GM12892 (cell line): ENCODE results near the gene URI1.

Experiments
- POLR2A ChIP-seq: IDR thresholded peaks from 2 replicates; pipeline ENCODE4 v1.6.1; 2011; ENCODE audit warnings: low read depth, low read length, control low read depth
- POLR2AphosphoS5 ChIP-seq: IDR thresholded peaks from 2 replicates; pipeline ENCODE4 v1.6.1; 2011; ENCODE audit warnings: low read depth, low read length, control low read depth
- TAF1 ChIP-seq: IDR thresholded peaks from 2 replicates; pipeline ENCODE4 v1.6.1; 2011; ENCODE audit warnings: low read depth, mild to moderate bottlenecking, control low read depth, low read length, borderline replicate concordance

DNA sequence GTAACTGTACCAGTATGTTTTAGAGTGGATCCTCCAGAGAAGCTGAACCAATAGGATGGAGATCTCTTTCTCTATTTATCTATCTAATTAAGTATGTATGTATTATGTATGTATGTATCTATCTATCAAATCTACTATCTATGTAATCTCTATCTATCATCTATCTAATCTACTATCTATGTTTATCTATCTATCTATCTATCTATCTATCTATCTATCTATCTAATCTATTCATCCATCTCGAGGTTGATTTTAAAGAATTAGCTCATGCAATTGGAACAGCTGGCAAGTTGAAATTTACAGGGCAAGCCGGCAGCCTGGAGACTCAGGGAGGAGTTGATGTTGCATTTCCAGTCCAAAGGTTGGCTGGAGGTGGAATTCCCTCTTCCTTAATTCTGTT is 112.2 kb downstream of the URI1 start:
- TF ChIP-seq POLR2AphosphoS5 (no peak), POLR2A (no peak), TAF1 (no peak)
